H9 (cell line): ENCODE measurements around the gene ROBO2. TPM values are rescaled to one million over a fixed set of nuclear protein-coding genes. Genes with fewer than 3 reads are reported as not detected.

ENCODE experiments used
- DNase-seq: peaks from one replicate; pipeline ENCODE4 v3.0.0-alpha.2; 2017
- H2AFZ ChIP-seq: one replicate; pipeline ENCODE4 v1.6.1; 2013; ENCODE audit warnings: mild to moderate bottlenecking, low read length, control low read depth, moderate library complexity
- H2AK5ac ChIP-seq: 2 replicates; pipeline ENCODE4 v1.6.1; 2013; ENCODE audit warnings: low read length, control low read depth, mixed read lengths; ENCODE audit not compliant: insufficient read length
- H2BK120ac ChIP-seq: one replicate; pipeline ENCODE4 v1.6.1; 2013; ENCODE audit warnings: low read depth, mild to moderate bottlenecking, low read length, control low read depth, inconsistent platforms; ENCODE audit not compliant: poor library complexity, severe bottlenecking
- H2BK12ac ChIP-seq: 2 replicates; pipeline ENCODE4 v1.6.1; 2013; ENCODE audit warnings: low read length, control low read depth, mixed read lengths, low read depth; ENCODE audit not compliant: insufficient read length
- H2BK15ac ChIP-seq: 2 replicates; pipeline ENCODE4 v1.6.1; 2013; ENCODE audit warnings: low read depth, low read length, control low read depth
- H2BK20ac ChIP-seq: one replicate; pipeline ENCODE4 v1.6.1; 2013; ENCODE audit warnings: low read depth, mild to moderate bottlenecking, low read length, control low read depth, inconsistent platforms; ENCODE audit not compliant: poor library complexity, severe bottlenecking
- H2BK5ac ChIP-seq: 2 replicates; pipeline ENCODE4 v1.6.1; 2013; ENCODE audit warnings: low read length, control low read depth, mixed read lengths; ENCODE audit not compliant: insufficient read length
- H3K14ac ChIP-seq: 2 replicates; pipeline ENCODE4 v1.6.1; 2013; ENCODE audit warnings: low read length, control low read depth; ENCODE audit not compliant: insufficient read depth
- H3K18ac ChIP-seq: 2 replicates; pipeline ENCODE4 v1.6.1; 2013; ENCODE audit warnings: low read depth, mild to moderate bottlenecking, mixed read lengths, low read length, control low read depth; ENCODE audit not compliant: insufficient read length
- H3K23ac ChIP-seq: 2 replicates; pipeline ENCODE4 v1.6.1; 2013; ENCODE audit warnings: low read length, control low read depth, mixed read lengths, low read depth; ENCODE audit not compliant: insufficient read length
- H3K23me2 ChIP-seq: 2 replicates; pipeline ENCODE4 v1.6.1; 2013; ENCODE audit warnings: low read depth, mild to moderate bottlenecking, mixed read lengths, low read length, control low read depth; ENCODE audit not compliant: insufficient read length, poor library complexity, severe bottlenecking
- H3K27ac ChIP-seq: 2 replicates; pipeline ENCODE4 v1.5.1; 2013; ENCODE audit warnings: low read length, control low read depth, mixed read lengths, low read depth; ENCODE audit not compliant: insufficient read length
- H3K27me3 ChIP-seq: 2 replicates; pipeline ENCODE4 v1.6.1; 2013; ENCODE audit warnings: low read length, control low read depth, inconsistent platforms; ENCODE audit not compliant: insufficient read depth
- H3K4ac ChIP-seq: 2 replicates; pipeline ENCODE4 v1.6.1; 2013; ENCODE audit warnings: low read depth, mild to moderate bottlenecking, control low read depth, inconsistent platforms, low read length, moderate library complexity
- H3K4me1 ChIP-seq: 2 replicates; pipeline ENCODE4 v1.6.1; 2013; ENCODE audit warnings: low read length, control low read depth, inconsistent platforms; ENCODE audit not compliant: insufficient read depth
- H3K4me2 ChIP-seq: 2 replicates; pipeline ENCODE4 v1.6.1; 2013; ENCODE audit warnings: low read length, control low read depth, mixed read lengths; ENCODE audit not compliant: insufficient read length, insufficient read depth
- H3K56ac ChIP-seq: 2 replicates; pipeline ENCODE4 v1.6.1; 2013; ENCODE audit warnings: low read depth, mild to moderate bottlenecking, mixed read lengths, low read length, control low read depth; ENCODE audit not compliant: insufficient read length
- H3K79me1 ChIP-seq: 2 replicates; pipeline ENCODE4 v1.6.1; 2013; ENCODE audit warnings: low read depth, mild to moderate bottlenecking, moderate library complexity, low read length, control low read depth, inconsistent platforms; ENCODE audit not compliant: insufficient read depth, poor library complexity, severe bottlenecking
- H3K79me2 ChIP-seq: 2 replicates; pipeline ENCODE4 v1.6.1; 2013; ENCODE audit warnings: low read length, control low read depth, inconsistent platforms; ENCODE audit not compliant: insufficient read depth
- H3K9ac ChIP-seq: 2 replicates; pipeline ENCODE4 v1.6.1; 2013; ENCODE audit warnings: low read length, control low read depth, mixed read lengths; ENCODE audit not compliant: insufficient read length; ENCODE audit errors: extremely low read depth
- H3K9me3 ChIP-seq: one replicate; pipeline ENCODE4 v1.6.1; 2013; ENCODE audit warnings: low read depth, low read length, inconsistent platforms; ENCODE audit not compliant: control insufficient read depth
- H3T11ph ChIP-seq: one replicate; pipeline ENCODE4 v1.6.1; 2013; ENCODE audit warnings: mild to moderate bottlenecking, low read length, control low read depth, inconsistent platforms
- H4K20me1 ChIP-seq: one replicate; pipeline ENCODE4 v1.6.1; 2013; ENCODE audit not compliant: control insufficient read depth, insufficient read length, insufficient read depth
- H4K5ac ChIP-seq: 2 replicates; pipeline ENCODE4 v1.6.1; 2013; ENCODE audit warnings: low read depth, mild to moderate bottlenecking, mixed read lengths, low read length, control low read depth; ENCODE audit not compliant: insufficient read length
- H4K8ac ChIP-seq: replicated peaks from 2 replicates; pipeline ENCODE4 v1.6.1; 2013; ENCODE audit warnings: low read length, control low read depth, mixed read lengths, low read depth; ENCODE audit not compliant: insufficient read length
- H4K91ac ChIP-seq: 2 replicates; pipeline ENCODE4 v1.6.1; 2013; ENCODE audit warnings: low read depth, mild to moderate bottlenecking, moderate library complexity, mixed read lengths, low read length, control low read depth; ENCODE audit not compliant: insufficient read length
- H3K27ac Mint-ChIP-seq, 3 experiments: 2 replicates in 2 of 3; 3 replicates in 1 of 3; pipeline ENCODE4 v1.8.0; 2020 to 2021; ENCODE audit warnings: mixed read lengths in 3 of 3, mild to moderate bottlenecking in 1 of 3, moderate library complexity in 1 of 3
- H3K27me3 Mint-ChIP-seq: 2 replicates; pipeline ENCODE4 v1.8.0; 2021; ENCODE audit warnings: low read depth, mild to moderate bottlenecking, moderate library complexity, mixed read lengths
- H3K36me3 Mint-ChIP-seq, 3 experiments: 2 replicates in 2 of 3; 3 replicates in 1 of 3; pipeline ENCODE4 v1.8.0; 2020 to 2021; ENCODE audit warnings: low read depth in 3 of 3, mixed read lengths in 3 of 3; ENCODE audit not compliant: insufficient read depth in 1 of 3
- H3K4me1 Mint-ChIP-seq, 2 experiments: 2 replicates each; pipeline ENCODE4 v1.8.0; 2020; ENCODE audit warnings: mixed read lengths in 2 of 2
- H3K4me3 Mint-ChIP-seq, 2 experiments: 2 replicates in 1 of 2; 3 replicates in 1 of 2; pipeline ENCODE4 v1.8.0; 2020 to 2021; ENCODE audit warnings: mild to moderate bottlenecking in 2 of 2, mixed read lengths in 2 of 2, moderate library complexity in 1 of 2
- H3K9me3 Mint-ChIP-seq, 2 experiments: 2 replicates in 1 of 2; 3 replicates in 1 of 2; pipeline ENCODE4 v1.8.0; 2020; ENCODE audit warnings: mild to moderate bottlenecking in 2 of 2, mixed read lengths in 2 of 2, moderate library complexity in 1 of 2
- WGBS: extraction: QIAGEN DNeasy Blood & Tissue Kit; methylation state at CpG from one replicate; pipeline ENCODE4 v1.1.7; 2013; ENCODE audit warnings: missing lambda C conversion rate, low lambda C conversion rate, mixed read lengths; ENCODE audit not compliant: insufficient read length; ENCODE audit errors: extremely low coverage; 5-methylcytosine and 5-hydroxymethylcytosine counted together
- total RNA-seq: library from RNA; stranded (reverse); gene quantifications from 2 replicates; pipeline ENCODE4 v1.2.1, GENCODE V29; 2021
- TF ChIP-seq, protein P1 (sequence below): fragments of 200-600 bp; sonication (generic); conservative IDR thresholded peaks from 3 replicates; pipeline ENCODE4 v1.8.0; 2021; ENCODE audit warnings: antibody characterized with exemption, mild to moderate bottlenecking

The ROBO2 gene
- total RNA-seq, 1 experiment from 2014 or later = 2.3 TPM

DNA sequence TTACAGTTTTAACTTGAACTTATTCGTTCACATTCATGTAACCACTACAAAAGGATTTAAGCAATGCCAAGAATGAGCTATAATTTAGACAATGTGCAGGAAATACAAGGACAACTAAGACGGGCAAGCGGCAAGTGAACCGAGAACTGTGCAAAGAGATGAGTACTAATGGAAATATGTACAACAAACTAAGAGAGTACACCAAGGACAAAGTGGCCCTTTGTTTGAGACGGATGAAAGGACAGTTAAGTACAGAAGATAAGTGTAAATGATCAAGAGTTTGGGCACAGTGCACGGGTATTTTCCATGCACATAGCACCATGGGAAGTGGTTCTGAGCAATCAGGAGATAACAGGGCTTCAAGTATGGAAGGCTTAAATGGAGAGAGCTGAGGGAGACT, 281.7 kb downstream of the ROBO2 start:
- Histone ChIP-seq H3K27ac (no peak overlapping the region), H3K9ac (no peak overlapping the region), H3K56ac (no peak overlapping the region), H3T11ph (no peak overlapping the region), H3K4me1 (no peaks in the 10 kb centered on the region), H3K79me2 (no peaks in the 10 kb centered on the region), H3K14ac (no peak overlapping the region), H4K5ac (no peak overlapping the region), H2BK12ac (no peak overlapping the region), H2BK20ac (no peak overlapping the region), H2BK15ac (no peak overlapping the region), H3K4me2 (no peak overlapping the region), H4K8ac (no peak overlapping the region), H3K27me3 (no peaks in the 10 kb centered on the region), H4K20me1 (no peaks in the 10 kb centered on the region), H3K4ac (no peak overlapping the region), H2BK5ac (no peak overlapping the region), H3K79me1 (no peaks in the 10 kb centered on the region), H2AK5ac (no peak overlapping the region), H2AFZ (no peak overlapping the region), H3K18ac (no peak overlapping the region), H2BK120ac (no peak overlapping the region), H3K23ac (no peak overlapping the region), H4K91ac (no peak overlapping the region), H3K9me3 (no peaks in the 10 kb centered on the region), H3K23me2 (no peaks in the 10 kb centered on the region)
- Mint-ChIP-seq H3K9me3 (no peaks in the 10 kb centered on the region; a peak in 1 of 5 replicates), H3K4me3 (no peak overlapping the region), H3K4me1 (peaks cover 5 to 6% of the 10 kb centered on the region in 2 experiments), H3K27me3 (no peaks in the 10 kb centered on the region; the same call in 1 of the 2 replicates), H3K27ac (no peak overlapping the region; a peak in 1 of 7 replicates), H3K36me3 (no peaks in the 10 kb centered on the region)
- DNase-seq = no peak
- TF ChIP-seq, protein P1, sequence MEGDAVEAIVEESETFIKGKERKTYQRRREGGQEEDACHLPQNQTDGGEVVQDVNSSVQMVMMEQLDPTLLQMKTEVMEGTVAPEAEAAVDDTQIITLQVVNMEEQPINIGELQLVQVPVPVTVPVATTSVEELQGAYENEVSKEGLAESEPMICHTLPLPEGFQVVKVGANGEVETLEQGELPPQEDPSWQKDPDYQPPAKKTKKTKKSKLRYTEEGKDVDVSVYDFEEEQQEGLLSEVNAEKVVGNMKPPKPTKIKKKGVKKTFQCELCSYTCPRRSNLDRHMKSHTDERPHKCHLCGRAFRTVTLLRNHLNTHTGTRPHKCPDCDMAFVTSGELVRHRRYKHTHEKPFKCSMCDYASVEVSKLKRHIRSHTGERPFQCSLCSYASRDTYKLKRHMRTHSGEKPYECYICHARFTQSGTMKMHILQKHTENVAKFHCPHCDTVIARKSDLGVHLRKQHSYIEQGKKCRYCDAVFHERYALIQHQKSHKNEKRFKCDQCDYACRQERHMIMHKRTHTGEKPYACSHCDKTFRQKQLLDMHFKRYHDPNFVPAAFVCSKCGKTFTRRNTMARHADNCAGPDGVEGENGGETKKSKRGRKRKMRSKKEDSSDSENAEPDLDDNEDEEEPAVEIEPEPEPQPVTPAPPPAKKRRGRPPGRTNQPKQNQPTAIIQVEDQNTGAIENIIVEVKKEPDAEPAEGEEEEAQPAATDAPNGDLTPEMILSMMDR = no peak
- no CpG with 5 or more reads among the region's 6 CpGs for WGBS
